ENCODE measurements around the gene ANTXR2. TPM values are rescaled to one million over a fixed set of nuclear protein-coding genes. Genes with fewer than 3 reads are reported as not detected.

Gene ANTXR2
- polyA plus RNA-seq, 1 of the 3 experiments (the other 2 are of a cell fraction) = 48.8 TPM

Other genes with a start within 250 kb of the ANTXR2 start
- gene PRDM8, start 124.3 kb upstream of the ANTXR2 start, polyA plus RNA-seq (2012; rRNA removed) = 3.5 and 3.7 TPM in 2 replicates
- 17.7 and 22.8 TPM in 2 replicates for gene FGF5, start 193.4 kb upstream of the ANTXR2 start, polyA plus RNA-seq (2012; rRNA removed)